NCI-H1930 (cell line): Measurements from ENCODE around the gene TAAR2.
"Not testable (repeated sequence)": the region's sequence is repeated elsewhere in the genome, so short reads cannot be mapped to it uniquely, and the experiment has no call there.

Experiments used
- DNase-seq, 2 experiments: peaks; one replicate each; lab custom pipeline; 2025; lab: John Stamatoyannopoulos, UW

Gene TAAR2

DNA sequence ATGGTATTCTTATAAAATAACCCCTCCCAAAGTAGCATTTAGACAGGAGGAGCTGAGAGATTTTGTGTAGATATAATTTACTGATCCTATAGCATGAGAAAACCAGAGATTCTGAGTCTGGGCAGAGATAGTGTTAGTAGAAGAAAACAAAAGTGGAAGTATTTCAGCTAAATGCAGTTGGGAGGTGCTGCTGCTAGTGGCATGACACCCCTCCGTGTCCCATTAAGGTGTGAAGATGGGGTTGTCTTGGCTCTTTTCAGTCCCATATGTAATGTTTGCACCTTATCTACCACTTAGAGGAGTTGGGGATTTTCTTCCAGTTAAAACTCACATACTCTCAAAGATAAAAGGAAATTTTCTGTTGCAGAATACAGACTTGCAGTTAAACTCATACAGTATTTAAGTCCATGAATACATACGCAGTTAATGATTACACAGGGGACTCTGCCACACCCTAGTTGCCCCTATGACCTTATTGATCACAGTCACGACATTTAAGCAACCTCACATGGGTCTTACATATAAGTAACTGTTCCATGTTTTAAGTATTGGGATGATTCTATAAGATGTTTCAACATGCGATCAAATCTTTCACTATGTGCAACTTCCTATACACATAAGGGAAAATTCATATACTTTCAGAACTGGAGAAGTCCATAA, 11.5 kb downstream of the TAAR2 start:
- no peak for DNase-seq

DNA sequence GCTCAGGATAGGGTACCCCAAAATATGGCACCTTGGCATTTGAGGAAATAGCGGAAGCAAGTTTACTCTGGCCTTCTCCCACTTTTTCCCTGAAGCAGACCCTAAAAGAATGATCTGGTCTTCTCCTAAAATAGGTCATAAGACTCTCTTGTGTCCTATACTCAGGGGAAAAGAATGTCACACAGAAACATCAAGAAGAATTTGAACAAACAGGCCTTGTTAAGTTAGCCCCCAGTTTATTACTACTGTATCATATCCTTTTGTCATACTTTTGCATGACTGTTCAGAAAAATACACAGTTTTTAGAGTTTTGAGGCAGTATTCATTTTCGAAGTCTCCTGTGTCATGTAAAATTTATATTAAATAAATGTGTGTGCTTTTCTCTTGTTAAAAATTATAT, 12.5 kb downstream of the TAAR2 start:
- no peak for DNase-seq

DNA sequence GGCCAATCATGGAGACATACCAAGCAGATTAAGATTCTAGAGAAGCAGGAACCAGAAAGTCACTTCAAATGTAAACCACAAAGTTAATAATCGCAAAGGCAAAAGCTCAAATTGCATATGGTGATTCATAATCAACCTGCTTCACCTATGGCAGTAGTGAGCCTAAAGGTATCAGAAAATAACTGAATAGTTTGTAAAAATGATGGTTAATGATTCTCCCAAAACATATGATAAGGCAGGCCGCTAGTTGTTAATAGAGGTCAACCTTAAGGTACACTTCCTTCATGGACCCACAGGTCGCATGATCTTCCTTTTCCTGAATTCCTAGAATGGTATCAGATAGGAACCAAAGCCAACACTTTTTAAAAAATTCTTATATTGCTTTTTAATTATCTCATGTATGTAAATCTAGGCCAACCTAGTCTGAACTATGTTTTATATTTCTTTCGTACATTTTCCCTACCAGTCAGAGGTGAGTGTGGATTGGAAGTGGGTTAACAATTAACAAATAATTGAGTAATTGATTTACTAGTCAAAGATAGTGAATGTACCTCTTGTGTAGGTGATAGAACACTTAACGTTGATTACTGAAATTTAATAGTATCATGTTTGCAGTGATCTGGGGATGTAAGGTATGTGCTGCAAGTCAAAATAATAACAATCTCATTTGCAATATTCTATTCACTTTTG, 16.4 kb downstream of the TAAR2 start:
- DNase-seq = no peak

DNA sequence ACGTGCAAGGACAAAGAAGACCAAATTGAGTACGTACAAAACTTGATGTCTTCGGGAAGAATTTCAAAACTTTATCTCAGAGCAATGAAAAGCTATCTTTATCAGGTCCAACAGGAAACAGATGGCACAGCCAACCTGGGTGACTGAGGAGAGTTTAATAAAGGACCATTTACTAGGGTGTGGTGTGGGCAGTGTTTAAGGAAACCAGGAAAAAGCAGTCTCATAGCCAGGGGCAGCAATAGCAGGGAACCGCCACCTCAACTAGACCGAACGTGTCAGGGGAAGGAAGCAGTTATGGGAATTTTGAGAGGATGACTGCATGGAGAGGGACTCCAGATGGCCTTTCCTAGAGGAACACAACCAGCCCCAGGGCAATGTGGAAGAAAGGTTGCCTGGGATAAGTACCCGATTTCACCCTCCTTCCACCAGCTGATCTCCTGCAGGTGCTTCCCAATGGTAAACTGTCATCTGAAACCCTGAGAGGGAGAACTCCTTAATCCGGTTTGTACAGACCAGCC, 19.4 kb downstream of the TAAR2 start:
- no peak for DNase-seq

DNA sequence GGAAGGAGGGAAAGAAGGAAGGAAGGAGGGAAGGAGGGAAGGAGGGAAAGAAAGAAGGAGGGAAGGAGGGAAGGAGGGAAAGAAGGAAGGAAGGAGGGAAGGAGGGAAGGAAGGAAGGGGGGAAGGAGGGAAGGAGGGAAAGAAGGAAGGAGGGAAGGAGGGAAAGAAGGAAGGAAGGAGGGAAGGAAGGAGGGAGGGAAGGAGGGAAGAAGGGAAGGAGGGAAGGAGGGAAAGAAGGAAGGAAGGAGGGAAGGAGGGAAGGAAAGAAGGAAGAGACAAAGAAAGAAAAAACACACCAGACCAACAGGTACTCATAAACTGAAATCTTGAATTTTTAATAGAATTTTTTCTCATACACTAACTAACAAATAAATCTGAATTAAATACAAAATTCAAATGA, 23.2 kb downstream of the TAAR2 start:
- DNase-seq = not testable (repeated sequence)

DNA sequence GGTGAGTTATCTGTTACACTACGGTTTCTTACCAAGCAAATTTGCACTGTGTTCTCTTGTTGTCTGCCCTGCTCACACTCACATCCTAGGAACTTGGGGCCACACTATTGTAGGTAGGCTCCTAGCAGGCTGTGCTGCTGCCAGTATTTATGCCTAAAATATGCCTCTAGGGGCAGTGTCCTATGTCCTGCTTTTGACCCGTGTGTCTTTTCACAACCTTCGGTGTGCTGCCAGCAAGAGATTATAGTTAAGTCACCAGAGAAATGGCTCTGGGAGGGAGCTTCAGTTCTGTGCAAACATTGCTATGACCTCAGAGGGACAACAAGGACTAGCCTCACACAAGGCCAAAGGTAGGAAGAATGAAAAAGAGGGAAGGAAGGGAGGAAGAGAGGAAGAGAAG, 25.6 kb downstream of the TAAR2 start:
- DNase-seq = no peak

DNA sequence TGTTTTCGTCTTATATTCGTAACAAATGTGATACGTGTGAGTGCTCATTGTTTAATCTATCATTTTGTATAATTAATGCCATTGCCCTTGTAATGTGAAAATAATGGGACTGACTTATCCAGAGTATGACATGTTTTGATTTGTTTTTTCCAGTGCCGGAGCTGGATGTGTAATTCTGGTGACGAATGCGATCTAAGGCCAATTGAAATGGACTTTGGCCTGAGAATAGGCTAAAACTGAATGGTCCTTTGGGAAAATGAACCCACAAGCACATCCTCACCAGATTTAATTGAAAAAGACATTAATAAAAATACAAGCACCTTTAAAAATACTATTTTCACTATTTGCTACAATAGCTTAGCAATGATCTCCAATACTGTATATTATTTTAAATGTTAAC, 27.9 kb downstream of the TAAR2 start:
- no peak for DNase-seq

DNA sequence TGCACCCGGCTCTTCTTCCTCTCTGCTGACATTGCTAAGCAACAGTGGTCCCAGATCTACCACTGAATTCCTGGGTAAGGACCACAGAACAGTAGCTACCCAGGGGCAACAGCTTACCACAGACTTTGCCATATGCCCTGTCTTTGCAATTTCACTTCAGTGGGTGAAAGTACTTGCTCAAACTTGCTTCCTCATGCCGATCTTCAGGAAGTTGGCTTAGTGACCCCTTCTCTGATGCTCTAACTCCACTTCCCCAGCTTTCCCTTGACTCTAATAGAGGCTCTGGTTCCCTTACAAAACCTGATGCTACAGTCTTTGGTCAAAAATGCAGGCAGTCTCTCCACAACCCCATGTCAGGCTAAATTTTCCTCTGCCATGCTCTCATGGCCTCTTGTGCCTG, 31.2 kb downstream of the TAAR2 start:
- DNase-seq = no peak

DNA sequence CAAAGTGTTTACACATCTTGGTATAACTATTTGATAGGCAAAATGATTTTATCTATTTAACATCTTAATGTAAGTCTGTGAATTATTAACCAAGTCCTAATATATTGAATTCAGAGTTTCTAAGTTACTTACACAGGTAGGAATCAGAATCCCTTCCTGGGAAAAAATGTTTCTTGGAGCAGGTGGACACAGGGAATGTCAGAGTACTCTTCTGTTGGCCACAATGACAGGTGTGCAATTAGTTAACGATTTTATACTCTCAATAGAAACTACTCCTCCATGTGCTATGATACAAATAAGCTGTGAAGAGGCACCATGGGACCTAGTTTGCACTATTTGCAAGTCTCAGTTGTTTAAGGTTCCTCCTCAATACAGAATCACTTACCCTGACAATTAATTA, 33.7 kb downstream of the TAAR2 start:
- no peak for DNase-seq

DNA sequence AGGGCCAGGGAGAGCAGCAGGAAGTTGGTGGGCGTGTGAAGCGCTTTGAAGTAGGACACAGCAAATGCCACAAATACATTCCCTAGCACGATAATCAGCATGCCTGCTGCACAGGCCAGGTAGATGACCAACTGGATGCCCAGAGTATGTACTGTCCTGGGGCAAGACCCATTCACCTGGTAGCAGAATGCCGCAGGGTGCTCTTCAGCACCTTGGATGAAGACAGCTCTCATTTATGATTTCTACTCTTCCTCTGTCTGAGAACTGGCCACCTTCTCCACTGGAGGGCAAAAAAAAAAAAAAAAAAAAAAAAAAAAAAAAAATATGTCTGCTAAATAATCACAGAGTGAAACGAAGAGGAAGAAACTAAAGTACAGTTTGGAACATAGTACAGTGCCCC, 34.6 kb downstream of the TAAR2 start, which contains the start of gene TAAR5:
Gene TAAR5 (minus strand): TSS at position 288 of the 400 bp plus-strand sequence. CDS start 55 bp downstream, at position 233.
- DNase-seq = no peak

DNA sequence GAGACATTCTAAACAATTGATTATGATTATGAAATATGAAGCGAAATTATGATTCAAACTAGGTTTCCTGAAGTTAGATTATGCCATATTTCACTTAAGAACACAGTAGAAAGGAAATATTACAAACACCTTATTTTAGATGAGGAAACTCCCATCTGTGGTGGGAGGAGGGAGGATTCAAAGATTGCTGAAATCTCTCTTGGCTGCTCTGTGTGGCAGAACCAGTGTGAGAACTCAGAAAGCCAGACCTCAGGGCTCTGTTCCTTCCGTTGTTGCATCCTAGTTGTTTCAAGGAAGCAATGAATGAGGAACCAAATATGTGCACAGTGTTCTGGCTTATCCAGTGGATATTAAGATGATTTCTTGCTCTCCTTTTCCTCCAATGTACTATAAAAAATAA, 36.7 kb downstream of the TAAR2 start:
- no peak for DNase-seq

DNA sequence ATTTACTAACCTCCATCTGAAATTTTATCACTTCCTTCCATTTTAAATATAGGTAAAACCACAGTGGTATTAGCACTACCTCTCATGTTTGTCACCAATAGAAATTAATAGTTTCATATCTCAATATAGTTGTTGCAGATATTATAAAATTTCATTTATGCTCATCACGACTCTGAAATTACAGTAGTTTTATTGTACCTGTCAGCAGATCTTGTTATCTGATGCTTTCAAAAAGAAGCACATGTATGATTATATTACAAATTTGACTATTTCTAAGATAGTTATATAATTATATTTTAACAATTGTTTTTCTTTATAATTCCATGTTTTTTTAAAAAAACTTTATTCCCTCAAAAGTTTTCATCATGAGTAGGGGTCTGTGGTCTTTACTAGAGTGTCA, 39.4 kb downstream of the TAAR2 start:
- DNase-seq = no peak

DNA sequence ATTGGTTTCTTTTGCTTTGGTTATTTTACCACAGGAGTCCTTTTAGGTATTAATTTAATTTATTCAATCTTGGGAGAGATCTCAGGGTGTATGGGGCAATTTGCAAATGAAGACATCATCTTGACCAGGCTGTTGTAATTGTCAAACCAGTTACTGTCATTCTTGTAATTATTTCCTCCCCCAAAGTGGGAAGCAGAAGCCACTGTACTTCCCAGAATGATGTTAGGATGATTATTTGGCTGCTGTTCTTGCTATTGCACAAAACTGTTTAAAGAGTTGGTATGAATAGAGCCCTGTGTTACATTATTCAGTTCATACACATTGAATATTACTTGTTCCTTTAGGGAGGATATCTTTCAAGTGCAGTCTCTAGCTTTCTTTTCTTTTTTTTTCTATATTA, 52.3 kb downstream of the TAAR2 start:
- DNase-seq = no peak

DNA sequence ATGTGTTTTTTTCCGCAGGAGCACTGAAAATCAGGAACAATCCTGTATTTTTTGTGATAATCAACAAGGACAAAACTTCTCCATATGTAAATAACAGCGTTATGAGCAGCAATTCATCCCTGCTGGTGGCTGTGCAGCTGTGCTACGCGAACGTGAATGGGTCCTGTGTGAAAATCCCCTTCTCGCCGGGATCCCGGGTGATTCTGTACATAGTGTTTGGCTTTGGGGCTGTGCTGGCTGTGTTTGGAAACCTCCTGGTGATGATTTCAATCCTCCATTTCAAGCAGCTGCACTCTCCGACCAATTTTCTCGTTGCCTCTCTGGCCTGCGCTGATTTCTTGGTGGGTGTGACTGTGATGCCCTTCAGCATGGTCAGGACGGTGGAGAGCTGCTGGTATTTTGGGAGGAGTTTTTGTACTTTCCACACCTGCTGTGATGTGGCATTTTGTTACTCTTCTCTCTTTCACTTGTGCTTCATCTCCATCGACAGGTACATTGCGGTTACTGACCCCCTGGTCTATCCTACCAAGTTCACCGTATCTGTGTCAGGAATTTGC, 53.8 kb downstream of the TAAR2 start, which contains the start of gene TAAR6:
Gene TAAR6 (plus strand): TSS at position 102 of the 557 bp plus-strand sequence. CDS start 0 bp downstream, at position 102.
- DNase-seq = no peak

DNA sequence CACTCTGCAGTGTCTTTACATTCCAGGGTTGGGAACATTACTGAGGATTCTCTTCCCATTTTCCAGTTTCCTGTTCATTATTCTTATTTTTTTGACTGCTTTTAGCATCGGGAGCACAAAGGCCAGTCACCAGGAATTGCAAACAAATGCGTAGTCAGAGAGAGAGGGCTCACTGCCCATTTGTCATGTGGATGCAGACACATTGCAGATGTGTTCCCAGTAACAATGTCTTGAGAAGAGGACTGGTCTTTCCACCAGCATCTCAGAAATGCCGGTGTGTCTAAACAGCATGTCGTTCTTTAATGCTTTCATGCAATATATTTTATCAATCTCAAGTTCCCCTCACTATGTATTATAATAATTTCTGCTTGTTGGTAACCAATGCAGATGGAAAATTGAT, 54.9 kb downstream of the TAAR2 start:
- DNase-seq = no peak

DNA sequence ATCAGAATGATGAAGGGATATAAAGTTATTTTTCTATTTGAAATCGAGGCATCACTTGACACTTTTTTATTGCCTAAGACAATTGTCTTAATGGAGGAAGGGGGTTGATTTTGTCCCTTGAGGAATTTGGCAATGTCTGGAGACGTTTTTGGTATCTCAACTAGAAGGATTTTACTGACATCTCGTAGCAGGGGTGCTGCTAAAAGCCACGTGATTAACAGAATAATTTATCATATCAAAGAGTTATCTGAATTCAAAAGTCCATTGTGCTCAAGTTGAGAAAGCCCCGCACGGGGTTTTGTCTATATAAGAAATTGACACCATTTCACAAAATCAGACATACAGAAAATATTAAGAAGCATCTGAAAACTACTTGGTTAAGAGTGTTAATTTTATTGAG, 55.5 kb downstream of the TAAR2 start:
- no peak for DNase-seq

DNA sequence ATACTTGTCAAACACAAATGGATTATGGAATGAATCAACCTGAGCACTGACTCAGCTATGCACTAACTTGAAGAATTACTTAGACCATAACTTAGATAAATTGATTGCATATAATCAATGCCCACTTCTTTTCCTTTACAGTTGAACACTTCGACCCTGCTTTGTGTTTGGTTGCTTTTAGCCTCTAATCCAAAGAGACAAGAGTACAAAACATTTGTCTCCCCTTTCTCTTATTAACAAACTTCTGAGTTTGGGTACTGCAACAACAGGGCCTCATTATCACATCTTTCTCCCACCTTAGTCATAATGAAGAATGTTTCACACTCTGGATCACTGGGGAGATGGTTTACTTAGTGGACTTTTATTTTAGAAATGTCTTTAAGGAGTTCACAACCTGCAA, 56.5 kb downstream of the TAAR2 start:
- no peak for DNase-seq
